GM18867 (cell line): ENCODE results near the gene RIPPLY3.
"Not testable (repeated sequence)": the region's sequence is repeated elsewhere in the genome, so short reads cannot be mapped to it uniquely, and the experiment has no call there.

ENCODE experiments used
- ATAC-seq: cut with Tn5 transposase; IDR thresholded peaks from one replicate; pipeline ENCODE4 v1.9.1; 2021; ENCODE audit warnings: mild to moderate bottlenecking, moderate library complexity; ENCODE audit not compliant: unreplicated experiment

RIPPLY3 gene

GRCh38 chr21:36980280-36981048, 26.0 kb upstream of the RIPPLY3 start:
- ATAC-seq = no peak

GRCh38 chr21:36981049-36981391, 25.5 kb upstream of the RIPPLY3 start:
- ATAC-seq = no peak

GRCh38 chr21:36981977-36982700, 24.4 kb upstream of the RIPPLY3 start:
- ATAC-seq = no peak

GRCh38 chr21:36985751-36986594, 20.5 kb upstream of the RIPPLY3 start:
- no peak for ATAC-seq

GRCh38 chr21:36987845-36988244, 18.7 kb upstream of the RIPPLY3 start:
- ATAC-seq = no peak

GRCh38 chr21:36988536-36988935, 18.0 kb upstream of the RIPPLY3 start:
- ATAC-seq = no peak

GRCh38 chr21:36989199-36989698, 17.3 kb upstream of the RIPPLY3 start:
- ATAC-seq = not testable (repeated sequence)

- peak; percentile 92 for ATAC-seq
Measured at GRCh38 chr21:36989699-36990507, 16.6 kb upstream of the RIPPLY3 start.

GRCh38 chr21:36990508-36991205, 15.8 kb upstream of the RIPPLY3 start:
- ATAC-seq = no peak

- ATAC-seq = no peak
Measured at GRCh38 chr21:36992671-36993070, 13.8 kb upstream of the RIPPLY3 start.

- no peak for ATAC-seq
Measured at GRCh38 chr21:36994501-36995158, 11.9 kb upstream of the RIPPLY3 start.

- not testable (repeated sequence) for ATAC-seq
Measured at GRCh38 chr21:36995285-36995684, 11.2 kb upstream of the RIPPLY3 start.

GRCh38 chr21:36999131-36999898, 7.2 kb upstream of the RIPPLY3 start:
- no peak for ATAC-seq

GRCh38 chr21:37000381-37000780, 6.1 kb upstream of the RIPPLY3 start:
- no peak for ATAC-seq

GRCh38 chr21:37001441-37001840, 5.1 kb upstream of the RIPPLY3 start:
- ATAC-seq = no peak

GRCh38 chr21:37002851-37003250, 3.7 kb upstream of the RIPPLY3 start:
- ATAC-seq = not testable (repeated sequence)

- ATAC-seq = not testable (repeated sequence)
Measured at GRCh38 chr21:37003917-37004316, 2.6 kb upstream of the RIPPLY3 start.
